WERI-Rb-1 (cell line): ENCODE measurements around the gene ADGRL3.

Source experiments
- DNase-seq: peaks from one replicate; pipeline ENCODE4 v3.0.0-alpha.2; 2020
- H3K27ac ChIP-seq: fragments of 250-450 bp; sonication (Bioruptor Pico); 2 replicates; pipeline ENCODE4 v1.5.1; 2020; ENCODE audit warnings: mild to moderate bottlenecking, moderate library complexity
- H3K27me3 ChIP-seq: fragments of 250-450 bp; sonication (Bioruptor Pico); 2 replicates; pipeline ENCODE4 v1.5.1; 2021; ENCODE audit warnings: mild to moderate bottlenecking, low read depth, moderate library complexity; ENCODE audit not compliant: insufficient read depth, severe bottlenecking
- H3K36me3 ChIP-seq: fragments of 250-450 bp; sonication (Bioruptor Pico); 2 replicates; pipeline ENCODE4 v1.5.1; 2020; ENCODE audit warnings: mild to moderate bottlenecking, moderate library complexity
- H3K4me3 ChIP-seq: 2 replicates; pipeline ENCODE4 v1.5.1; 2011; ENCODE audit warnings: low read depth, mild to moderate bottlenecking, control low read depth, low read length
- H3K9me3 ChIP-seq: fragments of 250-450 bp; sonication (Bioruptor Pico); 2 replicates; pipeline ENCODE4 v1.5.1; 2021; ENCODE audit warnings: mild to moderate bottlenecking, moderate library complexity; ENCODE audit not compliant: severe bottlenecking
- CTCF ChIP-seq: IDR thresholded peaks from 2 replicates; pipeline ENCODE4 v1.5.1; 2011; ENCODE audit warnings: low read depth, mild to moderate bottlenecking, control low read depth, inconsistent platforms, low read length

ADGRL3 gene

DNA sequence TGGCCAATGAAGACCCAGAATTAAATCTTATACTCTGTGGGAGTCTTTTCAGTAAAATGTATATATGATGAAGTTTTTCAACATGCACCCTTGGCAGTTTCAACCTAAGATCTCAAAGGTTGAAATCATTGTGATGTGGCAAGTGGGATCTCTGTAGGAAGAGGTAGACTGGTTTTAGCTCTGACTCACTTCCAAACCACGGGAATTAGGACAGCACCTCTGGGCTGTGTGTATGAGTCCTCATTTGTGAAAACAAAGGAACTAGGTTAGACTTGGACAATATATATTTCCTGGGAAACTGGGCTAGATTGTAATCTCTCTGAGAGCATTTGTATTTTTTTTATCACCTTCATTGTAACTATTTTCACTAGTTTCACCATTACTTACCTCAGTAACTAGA is 333.0 kb downstream of the ADGRL3 start:
- no peak for TF ChIP-seq CTCF
- no peaks in the 10 kb centered on the region for H3K36me3 ChIP-seq
- no peak for DNase-seq

GRCh38 chr4:61540944-61541343 is 340.8 kb downstream of the ADGRL3 start:
- no peak overlapping the region for H3K4me3 ChIP-seq
- no peaks in the 10 kb centered on the region for H3K9me3 ChIP-seq
- DNase-seq = no peak
- H3K27ac ChIP-seq = no peak overlapping the region
- TF ChIP-seq CTCF = no peak
- no peaks in the 10 kb centered on the region for H3K36me3 ChIP-seq
- H3K27me3 ChIP-seq = no peaks in the 10 kb centered on the region

More for the DNA sequence above, 333.0 kb downstream of the ADGRL3 start:
- H3K27ac ChIP-seq = no peak overlapping the region
- H3K27me3 ChIP-seq = no peaks in the 10 kb centered on the region
- H3K4me3 ChIP-seq = no peak overlapping the region
- H3K9me3 ChIP-seq = no peaks in the 10 kb centered on the region

DNA sequence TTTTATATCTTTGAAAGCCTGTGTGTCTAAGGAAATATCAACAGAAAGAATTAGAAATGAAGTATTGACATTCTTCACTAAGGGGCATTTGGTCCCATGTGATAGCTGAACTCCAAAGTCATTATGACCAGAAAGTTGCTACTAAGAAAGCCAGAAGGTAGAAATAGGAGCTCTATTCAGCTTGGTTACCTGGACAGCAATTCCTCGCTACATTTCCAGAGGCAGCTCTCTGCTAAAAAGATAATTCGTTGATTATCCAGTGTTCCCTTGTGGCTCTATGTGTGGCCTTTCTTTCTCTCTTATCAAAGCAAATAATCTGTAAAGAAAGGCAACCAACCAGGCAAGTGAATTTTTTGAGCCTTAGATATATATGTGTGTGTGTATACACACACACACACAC is 341.3 kb downstream of the ADGRL3 start:
- Histone ChIP-seq H3K27me3 (no peaks in the 10 kb centered on the region), H3K9me3 (no peaks in the 10 kb centered on the region), H3K4me3 (no peak overlapping the region), H3K36me3 (no peaks in the 10 kb centered on the region), H3K27ac (no peak overlapping the region)
- TF ChIP-seq CTCF = peak; percentile 30; the same call in 1 of the 2 replicates
- DNase-seq = no peak

DNA sequence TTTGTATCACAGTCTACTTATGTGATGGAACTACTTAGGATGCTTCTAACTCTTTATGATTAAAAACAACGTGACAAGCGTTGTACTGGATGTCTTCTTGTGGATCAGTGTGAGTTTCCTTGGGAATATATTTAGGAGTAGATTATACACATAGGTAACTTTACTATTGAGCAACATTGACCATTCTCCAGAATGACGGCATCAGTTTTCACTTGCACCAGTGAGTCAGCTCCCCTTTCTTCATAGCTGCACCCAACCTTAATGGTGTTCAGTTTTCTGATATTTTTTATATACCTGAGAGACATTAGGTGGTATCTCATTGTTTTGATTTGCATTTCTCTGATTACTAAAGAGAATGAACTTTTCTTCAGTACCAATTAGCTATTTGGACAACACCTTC is 343.9 kb downstream of the ADGRL3 start:
- no peak for TF ChIP-seq CTCF
- H3K27ac ChIP-seq = no peak overlapping the region
- DNase-seq = no peak
- no peak overlapping the region for H3K4me3 ChIP-seq
- no peaks in the 10 kb centered on the region for H3K36me3 ChIP-seq
- no peaks in the 10 kb centered on the region for H3K9me3 ChIP-seq
- H3K27me3 ChIP-seq = no peaks in the 10 kb centered on the region

- Histone ChIP-seq H3K27ac (no peak overlapping the region), H3K27me3 (no peaks in the 10 kb centered on the region), H3K36me3 (no peaks in the 10 kb centered on the region), H3K9me3 (no peaks in the 10 kb centered on the region), H3K4me3 (no peak overlapping the region)
- no peak for DNase-seq
- TF ChIP-seq CTCF = no peak
These were observed 345.9 kb downstream of the ADGRL3 start for GRCh38 chr4:61545902-61546480.

DNA sequence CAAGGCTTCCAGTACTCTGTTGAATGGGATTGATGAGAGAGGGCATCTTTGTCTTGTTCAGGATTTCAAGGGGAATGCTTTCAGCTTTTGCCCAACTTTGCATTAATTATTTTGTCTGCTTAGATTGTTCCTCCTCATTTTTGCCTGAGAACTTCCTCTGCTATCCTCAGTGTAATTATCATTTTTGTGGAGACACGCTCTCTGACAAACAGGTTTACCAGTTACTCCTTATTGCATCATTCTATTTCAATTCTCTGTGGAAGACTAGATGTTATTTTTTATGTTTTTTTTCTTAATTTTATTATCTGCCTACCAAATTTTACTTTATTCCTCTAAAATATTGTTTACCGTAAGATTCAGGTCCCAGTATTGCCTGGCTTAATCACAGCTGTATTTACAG is 349.2 kb downstream of the ADGRL3 start:
- no peaks in the 10 kb centered on the region for H3K9me3 ChIP-seq
- DNase-seq = no peak
- H3K27ac ChIP-seq = no peak overlapping the region
- no peak overlapping the region for H3K4me3 ChIP-seq
- no peaks in the 10 kb centered on the region for H3K36me3 ChIP-seq
- H3K27me3 ChIP-seq = no peaks in the 10 kb centered on the region
- no peak for TF ChIP-seq CTCF
